Activated CD4-positive, alpha-beta T cell treated with anti-CD3 and anti-CD28 coated beads for 36 hours (primary cell): ENCODE data around the gene BUB1. TPM values are rescaled to one million over a fixed set of nuclear protein-coding genes. Genes with fewer than 3 reads are reported as not detected.
A peak's percentile ranks its signal among the peaks of the same experiment; 100 is the strongest.

Experiments
- ATAC-seq: fragments of 200-7000 bp; cut with Tn5 transposase; one replicate; pipeline ENCODE4 v1.10.0; 2021; ENCODE audit warnings: mild to moderate bottlenecking, moderate library complexity
- CTCF ChIA-PET: fragments of 350-600 bp; sonication (Branson Sonifier 250); formaldehyde crosslinking; loops from one replicate; lab custom pipeline; 2021; ENCODE audit warnings: antibody characterized with exemption; lab: Charles Lee
- POLR2A ChIA-PET: fragments of 350-600 bp; sonication (Branson Sonifier 250); formaldehyde crosslinking; loops from one replicate; lab custom pipeline; 2021; ENCODE audit warnings: antibody characterized with exemption, inconsistent platforms; lab: Charles Lee
- DNase-seq: peaks from one replicate; pipeline ENCODE4 v3.0.0-alpha.2; 2020
- H3K27ac Mint-ChIP-seq: one replicate; pipeline ENCODE4 v1.8.0; 2021; ENCODE audit warnings: mixed read lengths
- H3K27me3 Mint-ChIP-seq: one replicate; pipeline ENCODE4 v1.8.0; 2021; ENCODE audit warnings: mixed read lengths
- H3K36me3 Mint-ChIP-seq: one replicate; pipeline ENCODE4 v1.8.0; 2021; ENCODE audit warnings: low read depth, mixed read lengths
- H3K4me1 Mint-ChIP-seq: one replicate; pipeline ENCODE4 v1.8.0; 2021; ENCODE audit warnings: mixed read lengths
- H3K4me3 Mint-ChIP-seq: one replicate; pipeline ENCODE4 v1.8.0; 2021; ENCODE audit warnings: mild to moderate bottlenecking, moderate library complexity, mixed read lengths
- H3K9me3 Mint-ChIP-seq: one replicate; pipeline ENCODE4 v1.8.0; 2021; ENCODE audit warnings: low read depth, mixed read lengths
- intact Hi-C, 2 experiments: fragments of 100-400 bp; cut with DNase I in 1 of 2; cut with micrococcal nuclease in 1 of 2; formaldehyde crosslinking; loops; one replicate each; pipeline versions ENCODE4 v1.14.2 to v1.15.1; 2022 to 2024; cut with DNase I, micrococcal nuclease
- total RNA-seq, 2 experiments: library from RNA; stranded (reverse); gene quantifications; one replicate each; pipeline ENCODE4 v1.2.3, GENCODE V29; 2021

BUB1 gene
- total RNA-seq, 2 experiments from 2014 or later = 93.5 to 115 TPM

- CTCF ChIA-PET = interaction anchor here (1.3 kb wide), 1 partner anchor 80 kb away, joined by 3 read pairs; no protein-coding TSS in a partner anchor
- no peaks in the 10 kb centered on the region for H3K9me3 Mint-ChIP-seq
- peak overlapping the region; percentile 17 for H3K27ac Mint-ChIP-seq
- H3K4me1 Mint-ChIP-seq = peaks cover 30% of the 10 kb centered on the region
- H3K27me3 Mint-ChIP-seq = peaks cover 4% of the 10 kb centered on the region
- POLR2A ChIA-PET = no interaction called here
- peak overlapping the region; percentile 22 for H3K4me3 Mint-ChIP-seq
- peaks cover 41% of the 10 kb centered on the region for H3K36me3 Mint-ChIP-seq
- DNase-seq (peak; percentile 16), ATAC-seq (peak; percentile 14)
- intact Hi-C loops = loop anchor here (5.0 to 10.0 kb wide), 5 partner anchors 37 to 470 kb away; partner anchors contain the start of genes BCL2L11 (in 1 of the 2) and NPHP1 (in 1 of the 2)
Observed at GRCh38 chr2:110674620-110675555, 3.0 kb downstream of the BUB1 start.

GRCh38 chr2:110673201-110673600 lies 4.7 kb downstream of the BUB1 start:
- Mint-ChIP-seq H3K36me3 (peaks cover 50% of the 10 kb centered on the region), H3K4me3 (no peak overlapping the region), H3K4me1 (peaks cover 24% of the 10 kb centered on the region), H3K27ac (no peak overlapping the region), H3K27me3 (no peaks in the 10 kb centered on the region), H3K9me3 (no peaks in the 10 kb centered on the region)
- ATAC-seq (no peak), DNase-seq (no peak)
- POLR2A ChIA-PET = no interaction called here
- intact Hi-C loops = loop anchor here in 1 of 2 experiments (10.0 kb wide), 1 partner anchor 468 kb away; the partner anchor contains the start of gene NPHP1
- CTCF ChIA-PET = interaction anchor here (1.4 to 2.0 kb wide), 2 partner anchors 11 to 30 kb away, joined by 4 to 6 read pairs; no protein-coding TSS in a partner anchor

- CTCF ChIA-PET = no interaction called here
- H3K4me1 Mint-ChIP-seq = peaks cover 11% of the 10 kb centered on the region
- POLR2A ChIA-PET = no interaction called here
- DNase-seq (no peak), ATAC-seq (no peak)
- intact Hi-C loops = loop anchor here in 1 of 2 experiments (10.0 kb wide), 1 partner anchor 466 kb away; the partner anchor contains the start of gene NPHP1
- H3K9me3 Mint-ChIP-seq = no peaks in the 10 kb centered on the region
- H3K27me3 Mint-ChIP-seq = no peaks in the 10 kb centered on the region
- no peak overlapping the region for H3K27ac Mint-ChIP-seq
- peaks cover 51% of the 10 kb centered on the region for H3K36me3 Mint-ChIP-seq
- no peak overlapping the region for H3K4me3 Mint-ChIP-seq
Observed at GRCh38 chr2:110670826-110671225, 7.0 kb downstream of the BUB1 start.

GRCh38 chr2:110669079-110669478 lies 8.8 kb downstream of the BUB1 start:
- no peak for ATAC-seq
- intact Hi-C loops = no loop called here
- CTCF ChIA-PET = interaction anchor here (0.9 kb wide), 1 partner anchor 9 kb away, joined by 4 read pairs; the partner anchor contains the start of gene BUB1

GRCh38 chr2:110667071-110667470 lies 10.8 kb downstream of the BUB1 start:
- ChIA-PET POLR2A (no interaction called here), CTCF (no interaction called here)
- Mint-ChIP-seq H3K27me3 (no peaks in the 10 kb centered on the region), H3K4me3 (no peak overlapping the region), H3K27ac (no peak overlapping the region), H3K9me3 (no peaks in the 10 kb centered on the region), H3K4me1 (no peaks in the 10 kb centered on the region), H3K36me3 (peaks cover 51% of the 10 kb centered on the region)
- DNase-seq = no peak
- intact Hi-C loops = no loop called here
- no peak for ATAC-seq

More at GRCh38 chr2:110669079-110669478, 8.8 kb downstream of the BUB1 start:
- Mint-ChIP-seq H3K4me3 (no peak overlapping the region), H3K27ac (no peak overlapping the region), H3K36me3 (peaks cover 53% of the 10 kb centered on the region), H3K9me3 (no peaks in the 10 kb centered on the region), H3K4me1 (no peaks in the 10 kb centered on the region), H3K27me3 (no peaks in the 10 kb centered on the region)
- POLR2A ChIA-PET = no interaction called here
- no peak for DNase-seq

- Mint-ChIP-seq H3K4me3 (no peak overlapping the region), H3K27me3 (no peaks in the 10 kb centered on the region), H3K36me3 (peaks cover 63% of the 10 kb centered on the region), H3K9me3 (no peaks in the 10 kb centered on the region), H3K4me1 (no peaks in the 10 kb centered on the region), H3K27ac (no peak overlapping the region)
- POLR2A ChIA-PET = no interaction called here
- ATAC-seq = no peak
- DNase-seq = no peak
- intact Hi-C loops = no loop called here
- CTCF ChIA-PET = no interaction called here
Observed at GRCh38 chr2:110664135-110664534, 13.7 kb downstream of the BUB1 start.

- Mint-ChIP-seq H3K27me3 (no peaks in the 10 kb centered on the region), H3K36me3 (peaks cover 62% of the 10 kb centered on the region), H3K27ac (no peak overlapping the region), H3K4me3 (no peak overlapping the region), H3K9me3 (no peaks in the 10 kb centered on the region), H3K4me1 (peaks cover 4% of the 10 kb centered on the region)
- ChIA-PET CTCF (interaction anchor here (1.1 kb wide), 2 partner anchors 13 to 17 kb away, joined by 3 read pairs; no protein-coding TSS in a partner anchor), POLR2A (no interaction called here)
- intact Hi-C loops = no loop called here
- DNase-seq = no peak
- no peak for ATAC-seq
Observed at GRCh38 chr2:110662560-110662959, 15.3 kb downstream of the BUB1 start.

GRCh38 chr2:110660558-110660957 lies 17.3 kb downstream of the BUB1 start:
- no peak for ATAC-seq
- ChIA-PET POLR2A (no interaction called here), CTCF (no interaction called here)
- H3K27ac Mint-ChIP-seq = no peak overlapping the region
- no peaks in the 10 kb centered on the region for H3K27me3 Mint-ChIP-seq
- peaks cover 71% of the 10 kb centered on the region for H3K36me3 Mint-ChIP-seq
- no peak overlapping the region for H3K4me3 Mint-ChIP-seq
- DNase-seq = no peak
- intact Hi-C loops = no loop called here
- no peaks in the 10 kb centered on the region for H3K9me3 Mint-ChIP-seq
- H3K4me1 Mint-ChIP-seq = peaks cover 8% of the 10 kb centered on the region

GRCh38 chr2:110659248-110659647 lies 18.6 kb downstream of the BUB1 start:
- H3K4me3 Mint-ChIP-seq = no peak overlapping the region

GRCh38 chr2:110657724-110658305 lies 20.0 kb downstream of the BUB1 start:
- POLR2A ChIA-PET = no interaction called here
- H3K4me1 Mint-ChIP-seq = peaks cover 8% of the 10 kb centered on the region
- peaks cover 72% of the 10 kb centered on the region for H3K36me3 Mint-ChIP-seq
- H3K9me3 Mint-ChIP-seq = no peaks in the 10 kb centered on the region
- ATAC-seq = peak; percentile 69
- no peak overlapping the region for H3K4me3 Mint-ChIP-seq
- DNase-seq = peak; percentile 15
- CTCF ChIA-PET = interaction anchor here (0.8 kb wide), 1 partner anchor 421 kb away, joined by 4 read pairs; no protein-coding TSS in a partner anchor
- H3K27me3 Mint-ChIP-seq = no peaks in the 10 kb centered on the region
- no peak overlapping the region for H3K27ac Mint-ChIP-seq
- intact Hi-C loops = no loop called here

More at GRCh38 chr2:110659248-110659647, 18.6 kb downstream of the BUB1 start:
- no peak for ATAC-seq
- intact Hi-C loops = no loop called here
- H3K36me3 Mint-ChIP-seq = peaks cover 68% of the 10 kb centered on the region
- no peaks in the 10 kb centered on the region for H3K27me3 Mint-ChIP-seq
- no peak overlapping the region for H3K27ac Mint-ChIP-seq
- POLR2A ChIA-PET = no interaction called here
- DNase-seq = no peak
- no peaks in the 10 kb centered on the region for H3K9me3 Mint-ChIP-seq
- H3K4me1 Mint-ChIP-seq = peaks cover 8% of the 10 kb centered on the region
- CTCF ChIA-PET = no interaction called here

GRCh38 chr2:110655701-110656100 lies 22.2 kb downstream of the BUB1 start:
- POLR2A ChIA-PET = no interaction called here
- Mint-ChIP-seq H3K27ac (no peak overlapping the region), H3K27me3 (no peaks in the 10 kb centered on the region), H3K36me3 (peaks cover 71% of the 10 kb centered on the region), H3K9me3 (no peaks in the 10 kb centered on the region), H3K4me1 (peaks cover 8% of the 10 kb centered on the region), H3K4me3 (no peak overlapping the region)
- CTCF ChIA-PET = no interaction called here
- DNase-seq = no peak
- intact Hi-C loops = no loop called here
- ATAC-seq = no peak
